Measurements from ENCODE around the gene XXYLT1.

The XXYLT1 gene

DNA sequence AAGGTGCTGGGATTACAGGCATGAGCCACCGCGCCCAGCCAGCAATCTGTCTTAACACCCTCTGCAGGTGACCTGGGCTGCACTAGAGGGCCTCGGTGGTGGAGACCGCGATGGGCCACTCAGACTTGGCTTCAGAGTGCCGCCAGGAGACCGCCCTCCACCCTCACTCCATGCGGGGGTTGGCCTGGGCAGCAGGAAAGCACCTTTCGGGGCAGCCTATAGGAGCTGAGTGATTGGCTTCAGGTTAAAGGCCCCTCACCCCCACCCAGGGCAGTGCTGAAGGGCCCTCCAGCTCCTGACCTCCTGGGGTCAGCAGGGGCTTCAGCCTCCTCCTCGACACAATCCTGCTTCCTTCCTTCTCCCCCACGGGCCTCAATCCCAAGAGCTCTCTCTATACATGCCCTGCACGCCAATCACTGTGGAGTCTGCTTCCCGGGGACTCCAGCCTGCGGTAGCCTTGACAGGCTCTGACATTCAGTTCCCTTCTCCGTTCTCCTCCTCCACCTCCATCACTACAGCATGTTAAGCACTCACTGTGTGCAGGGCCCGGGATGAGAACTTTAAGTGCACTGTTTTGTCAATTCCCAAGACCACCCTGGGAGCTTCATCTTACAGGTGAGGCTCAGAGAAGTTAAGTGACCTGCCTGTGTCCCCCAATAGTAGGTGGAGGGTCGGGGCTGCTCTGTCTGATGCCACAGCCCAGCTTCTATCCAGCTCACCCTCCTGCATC lies 225.3 kb downstream of the XXYLT1 start:
- TF ChIP-seq, protein P1, sequence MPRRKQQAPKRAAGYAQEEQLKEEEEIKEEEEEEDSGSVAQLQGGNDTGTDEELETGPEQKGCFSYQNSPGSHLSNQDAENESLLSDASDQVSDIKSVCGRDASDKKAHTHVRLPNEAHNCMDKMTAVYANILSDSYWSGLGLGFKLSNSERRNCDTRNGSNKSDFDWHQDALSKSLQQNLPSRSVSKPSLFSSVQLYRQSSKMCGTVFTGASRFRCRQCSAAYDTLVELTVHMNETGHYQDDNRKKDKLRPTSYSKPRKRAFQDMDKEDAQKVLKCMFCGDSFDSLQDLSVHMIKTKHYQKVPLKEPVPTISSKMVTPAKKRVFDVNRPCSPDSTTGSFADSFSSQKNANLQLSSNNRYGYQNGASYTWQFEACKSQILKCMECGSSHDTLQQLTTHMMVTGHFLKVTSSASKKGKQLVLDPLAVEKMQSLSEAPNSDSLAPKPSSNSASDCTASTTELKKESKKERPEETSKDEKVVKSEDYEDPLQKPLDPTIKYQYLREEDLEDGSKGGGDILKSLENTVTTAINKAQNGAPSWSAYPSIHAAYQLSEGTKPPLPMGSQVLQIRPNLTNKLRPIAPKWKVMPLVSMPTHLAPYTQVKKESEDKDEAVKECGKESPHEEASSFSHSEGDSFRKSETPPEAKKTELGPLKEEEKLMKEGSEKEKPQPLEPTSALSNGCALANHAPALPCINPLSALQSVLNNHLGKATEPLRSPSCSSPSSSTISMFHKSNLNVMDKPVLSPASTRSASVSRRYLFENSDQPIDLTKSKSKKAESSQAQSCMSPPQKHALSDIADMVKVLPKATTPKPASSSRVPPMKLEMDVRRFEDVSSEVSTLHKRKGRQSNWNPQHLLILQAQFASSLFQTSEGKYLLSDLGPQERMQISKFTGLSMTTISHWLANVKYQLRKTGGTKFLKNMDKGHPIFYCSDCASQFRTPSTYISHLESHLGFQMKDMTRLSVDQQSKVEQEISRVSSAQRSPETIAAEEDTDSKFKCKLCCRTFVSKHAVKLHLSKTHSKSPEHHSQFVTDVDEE (CRISPR knock-in tag; IDR thresholded peaks at IDR 0.05): no peak

DNA sequence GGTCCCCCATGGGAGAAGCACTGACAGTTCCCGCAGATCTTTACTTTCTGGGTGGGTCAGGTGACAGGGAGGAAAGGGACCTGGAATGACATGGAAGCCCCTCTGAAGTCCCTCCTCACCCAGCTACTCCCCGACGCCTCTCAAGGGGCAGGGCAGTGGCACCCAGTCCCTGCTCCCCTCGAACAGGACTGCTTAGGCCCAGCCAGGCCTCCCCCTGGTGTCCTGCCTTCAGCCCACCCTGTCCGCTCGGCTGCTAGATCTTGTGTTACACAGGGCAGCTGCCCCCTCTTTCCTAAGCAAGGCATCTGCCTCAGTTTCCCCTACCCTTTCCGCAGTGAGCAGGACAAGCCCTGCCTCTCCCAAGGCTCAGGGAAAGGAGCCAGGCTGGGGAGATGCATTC lies 226.5 kb downstream of the XXYLT1 start:
- no peak for ATAC-seq

More for the DNA sequence above, 225.3 kb downstream of the XXYLT1 start:
- ATAC-seq: no peak

DNA sequence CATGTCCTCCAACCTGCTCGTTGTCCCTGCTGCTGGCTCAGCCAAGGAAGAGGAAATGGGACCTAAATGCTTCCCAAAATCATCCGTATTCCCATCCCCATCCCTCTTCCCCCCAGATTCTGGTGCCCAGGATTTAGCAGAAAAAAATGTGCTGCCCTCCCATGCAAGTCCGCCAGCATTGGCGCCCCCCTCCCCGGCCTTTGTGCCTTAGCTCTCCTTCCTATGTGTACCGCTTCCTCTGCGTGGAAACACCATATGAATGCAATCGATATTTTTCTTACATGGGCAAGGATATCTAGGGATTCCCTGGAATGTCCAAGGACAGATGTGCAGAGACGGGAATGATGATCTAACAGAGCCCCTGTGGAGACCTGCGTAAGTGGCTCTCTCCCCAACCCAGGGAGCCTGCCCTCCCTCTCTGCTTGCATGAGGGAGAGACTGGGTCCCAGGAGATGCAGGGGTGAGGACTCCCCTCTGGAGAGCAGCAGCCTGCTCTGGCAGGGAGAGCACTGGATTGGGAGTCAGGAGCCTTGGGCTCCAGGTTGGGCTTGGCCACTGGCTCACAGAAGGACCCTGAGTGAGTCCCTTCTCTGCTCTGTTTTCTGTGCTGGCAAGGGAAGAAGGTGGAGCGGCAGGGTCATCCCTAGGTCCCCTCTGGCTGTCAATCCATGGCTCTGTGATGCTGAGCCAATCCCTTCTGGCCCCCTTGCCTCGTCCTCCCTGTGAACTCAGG lies 227.2 kb downstream of the XXYLT1 start:
- ATAC-seq: no peak
- TF ChIP-seq BACH2 (CRISPR knock-in tag; IDR thresholded peaks at IDR 0.05; ENCODE audit: borderline replicate concordance) (no peak), ZFP30 (CRISPR knock-in tag; IDR thresholded peaks at IDR 0.05) (no peak), ZNF565 (CRISPR knock-in tag; conservative IDR thresholded peaks at IDR 0.05; ENCODE audit: low read depth) (no peak), TOX (CRISPR knock-in tag; IDR thresholded peaks at IDR 0.05; ENCODE audit: borderline replicate concordance) (no peak), ISL1 (CRISPR knock-in tag; IDR thresholded peaks at IDR 0.05) (no peak), ESRRG (CRISPR knock-in tag; IDR thresholded peaks at IDR 0.05) (no peak), ZC3H10 (CRISPR knock-in tag; IDR thresholded peaks at IDR 0.05) (no peak), TCF4 (CRISPR knock-in tag; IDR thresholded peaks at IDR 0.05; ENCODE audit: borderline replicate concordance) (no peak), GLIS3 (CRISPR knock-in tag; IDR thresholded peaks at IDR 0.05) (no peak), ARNTL (CRISPR knock-in tag; IDR thresholded peaks at IDR 0.05; ENCODE audit: borderline replicate concordance, low read depth) (no peak), SNAI2 (CRISPR knock-in tag; IDR thresholded peaks at IDR 0.05) (no peak), ZNF8 (CRISPR knock-in tag; IDR thresholded peaks at IDR 0.05) (no peak), OSR1 (CRISPR knock-in tag; IDR thresholded peaks at IDR 0.05) (no peak), PPARA (CRISPR knock-in tag; IDR thresholded peaks at IDR 0.05; ENCODE audit: borderline replicate concordance) (no peak), RARB (CRISPR knock-in tag; IDR thresholded peaks at IDR 0.05) (no peak), ZNF70 (CRISPR knock-in tag; IDR thresholded peaks at IDR 0.05) (no peak), ZFP3 (CRISPR knock-in tag; IDR thresholded peaks at IDR 0.05) (no peak)
- TF ChIP-seq, protein P1 (CRISPR knock-in tag; IDR thresholded peaks at IDR 0.05): no peak
- TF ChIP-seq, protein P2, sequence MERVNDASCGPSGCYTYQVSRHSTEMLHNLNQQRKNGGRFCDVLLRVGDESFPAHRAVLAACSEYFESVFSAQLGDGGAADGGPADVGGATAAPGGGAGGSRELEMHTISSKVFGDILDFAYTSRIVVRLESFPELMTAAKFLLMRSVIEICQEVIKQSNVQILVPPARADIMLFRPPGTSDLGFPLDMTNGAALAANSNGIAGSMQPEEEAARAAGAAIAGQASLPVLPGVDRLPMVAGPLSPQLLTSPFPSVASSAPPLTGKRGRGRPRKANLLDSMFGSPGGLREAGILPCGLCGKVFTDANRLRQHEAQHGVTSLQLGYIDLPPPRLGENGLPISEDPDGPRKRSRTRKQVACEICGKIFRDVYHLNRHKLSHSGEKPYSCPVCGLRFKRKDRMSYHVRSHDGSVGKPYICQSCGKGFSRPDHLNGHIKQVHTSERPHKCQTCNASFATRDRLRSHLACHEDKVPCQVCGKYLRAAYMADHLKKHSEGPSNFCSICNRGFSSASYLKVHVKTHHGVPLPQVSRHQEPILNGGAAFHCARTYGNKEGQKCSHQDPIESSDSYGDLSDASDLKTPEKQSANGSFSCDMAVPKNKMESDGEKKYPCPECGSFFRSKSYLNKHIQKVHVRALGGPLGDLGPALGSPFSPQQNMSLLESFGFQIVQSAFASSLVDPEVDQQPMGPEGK (CRISPR knock-in tag; IDR thresholded peaks at IDR 0.05; ENCODE audit: borderline replicate concordance): no peak
- TF ChIP-seq, protein P3, sequence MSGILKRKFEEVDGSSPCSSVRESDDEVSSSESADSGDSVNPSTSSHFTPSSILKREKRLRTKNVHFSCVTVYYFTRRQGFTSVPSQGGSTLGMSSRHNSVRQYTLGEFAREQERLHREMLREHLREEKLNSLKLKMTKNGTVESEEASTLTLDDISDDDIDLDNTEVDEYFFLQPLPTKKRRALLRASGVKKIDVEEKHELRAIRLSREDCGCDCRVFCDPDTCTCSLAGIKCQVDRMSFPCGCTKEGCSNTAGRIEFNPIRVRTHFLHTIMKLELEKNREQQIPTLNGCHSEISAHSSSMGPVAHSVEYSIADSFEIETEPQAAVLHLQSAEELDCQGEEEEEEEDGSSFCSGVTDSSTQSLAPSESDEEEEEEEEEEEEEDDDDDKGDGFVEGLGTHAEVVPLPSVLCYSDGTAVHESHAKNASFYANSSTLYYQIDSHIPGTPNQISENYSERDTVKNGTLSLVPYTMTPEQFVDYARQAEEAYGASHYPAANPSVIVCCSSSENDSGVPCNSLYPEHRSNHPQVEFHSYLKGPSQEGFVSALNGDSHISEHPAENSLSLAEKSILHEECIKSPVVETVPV (CRISPR knock-in tag; IDR thresholded peaks at IDR 0.05): no peak

More for the DNA sequence above, 226.5 kb downstream of the XXYLT1 start:
- TF ChIP-seq ZC3H10 (CRISPR knock-in tag; IDR thresholded peaks at IDR 0.05) (no peak), TOX (CRISPR knock-in tag; IDR thresholded peaks at IDR 0.05; ENCODE audit: borderline replicate concordance) (no peak), ESRRG (CRISPR knock-in tag; IDR thresholded peaks at IDR 0.05) (no peak), PPARA (CRISPR knock-in tag; IDR thresholded peaks at IDR 0.05; ENCODE audit: borderline replicate concordance) (no peak), ARNTL (CRISPR knock-in tag; IDR thresholded peaks at IDR 0.05; ENCODE audit: borderline replicate concordance, low read depth) (no peak)
- TF ChIP-seq, protein P4, sequence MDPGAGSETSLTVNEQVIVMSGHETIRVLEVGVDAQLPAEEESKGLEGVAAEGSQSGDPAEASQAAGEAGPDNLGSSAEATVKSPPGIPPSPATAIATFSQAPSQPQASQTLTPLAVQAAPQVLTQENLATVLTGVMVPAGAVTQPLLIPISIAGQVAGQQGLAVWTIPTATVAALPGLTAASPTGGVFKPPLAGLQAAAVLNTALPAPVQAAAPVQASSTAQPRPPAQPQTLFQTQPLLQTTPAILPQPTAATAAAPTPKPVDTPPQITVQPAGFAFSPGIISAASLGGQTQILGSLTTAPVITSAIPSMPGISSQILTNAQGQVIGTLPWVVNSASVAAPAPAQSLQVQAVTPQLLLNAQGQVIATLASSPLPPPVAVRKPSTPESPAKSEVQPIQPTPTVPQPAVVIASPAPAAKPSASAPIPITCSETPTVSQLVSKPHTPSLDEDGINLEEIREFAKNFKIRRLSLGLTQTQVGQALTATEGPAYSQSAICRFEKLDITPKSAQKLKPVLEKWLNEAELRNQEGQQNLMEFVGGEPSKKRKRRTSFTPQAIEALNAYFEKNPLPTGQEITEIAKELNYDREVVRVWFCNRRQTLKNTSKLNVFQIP (CRISPR knock-in tag; IDR thresholded peaks at IDR 0.05; ENCODE audit: borderline replicate concordance, low read depth): no peak
